Stimulated activated CD8-positive, alpha-beta memory T cell treated with anti-CD3 and anti-CD28 coated beads, Interleukin-15, amount 100 ng/mL, for 1 hour (primary cell): ENCODE results near the gene PAX5.

Experiments used
- DNase-seq: peaks from one replicate; pipeline ENCODE4 v3.0.0-alpha.2; 2020; ENCODE audit warnings: low read depth

PAX5 gene

DNA sequence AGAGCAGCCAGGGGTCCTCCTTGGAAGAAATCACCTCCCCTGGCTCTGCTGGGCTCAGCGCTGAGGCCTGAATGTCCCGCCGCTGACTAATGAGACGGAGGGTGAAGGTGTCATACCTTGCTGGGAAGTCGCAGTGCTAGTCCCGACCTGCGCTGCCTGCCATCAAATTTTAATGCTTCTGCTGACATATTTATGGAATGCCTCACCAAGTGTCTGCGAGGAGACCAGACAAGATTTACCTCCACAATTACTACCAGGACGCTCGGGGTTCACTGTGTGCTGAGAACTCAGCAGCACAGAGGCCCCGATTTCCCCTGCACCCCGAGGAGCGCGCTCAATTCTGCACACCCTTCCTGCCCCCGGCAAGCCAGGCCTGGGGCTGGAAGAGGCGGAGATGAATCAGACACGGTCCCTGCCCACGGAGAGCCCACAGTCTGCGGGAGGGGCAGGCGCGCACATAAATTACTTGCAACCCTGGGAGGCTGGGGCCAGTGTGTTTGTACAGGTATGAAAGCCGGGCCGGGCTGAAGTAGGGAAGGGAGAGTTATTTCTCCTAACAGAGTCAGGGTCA, 175.2 kb downstream of the PAX5 start:
- DNase-seq = no peak

DNA sequence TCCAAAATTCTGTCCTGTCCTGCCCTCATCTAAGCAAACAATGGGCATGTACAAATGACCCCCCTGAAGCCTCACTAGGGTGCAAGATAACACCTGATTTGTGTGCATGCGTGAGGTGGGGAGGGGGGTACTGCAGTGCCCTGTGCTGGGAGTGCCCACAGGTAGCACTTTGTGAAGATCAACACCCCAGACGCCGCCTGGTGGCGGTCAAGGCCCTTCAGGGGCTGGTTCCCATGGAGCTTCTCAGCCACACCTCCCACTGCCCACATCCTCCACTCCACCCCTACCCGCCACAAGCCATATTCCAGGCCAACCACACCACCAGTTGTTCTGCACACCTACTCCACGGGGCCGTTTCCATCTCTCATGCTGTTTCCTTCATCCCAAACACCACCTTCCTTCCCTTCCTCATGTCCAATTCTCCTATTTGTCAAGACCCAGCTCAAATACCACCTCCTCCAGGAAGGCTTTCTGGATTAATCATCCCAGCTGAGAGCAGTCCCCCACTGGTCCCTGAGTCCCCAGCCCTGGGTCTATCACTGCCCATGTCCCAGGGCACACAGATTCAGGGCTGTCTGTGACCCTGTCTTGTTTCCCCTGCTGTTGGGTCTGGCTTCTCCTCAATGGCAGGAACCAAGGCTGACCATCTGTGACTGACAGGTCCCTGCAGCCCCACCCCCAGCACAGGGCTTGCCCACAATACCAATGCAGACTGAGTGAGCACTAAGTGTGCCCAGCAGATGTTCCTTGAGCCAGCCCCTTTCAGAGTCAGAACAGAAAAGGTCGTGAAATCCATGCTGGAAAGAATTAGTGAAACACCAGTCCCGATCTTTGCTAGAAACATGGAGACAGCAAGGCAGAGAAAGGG, 178.4 kb downstream of the PAX5 start:
- DNase-seq = no peak

DNA sequence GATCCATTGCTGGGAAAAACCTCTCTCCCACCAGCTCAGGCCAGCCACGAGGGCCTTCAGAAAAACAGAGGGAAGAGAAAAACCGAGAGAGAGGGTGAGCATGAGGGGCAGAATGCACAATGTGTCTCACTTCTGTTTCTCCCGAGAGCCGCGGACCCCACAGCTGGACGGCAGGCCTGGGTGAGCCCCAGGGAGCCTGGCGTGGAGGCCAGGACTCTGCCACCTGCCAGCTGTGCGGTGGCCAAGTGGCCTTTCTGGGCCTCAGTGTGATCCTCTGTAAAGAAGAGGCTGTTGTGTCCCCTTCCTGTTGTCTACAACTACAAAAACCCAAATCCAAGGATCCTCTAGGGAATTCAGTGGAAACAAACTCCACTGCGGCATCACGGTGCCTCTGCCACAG, 179.3 kb downstream of the PAX5 start:
- no peak for DNase-seq

DNA sequence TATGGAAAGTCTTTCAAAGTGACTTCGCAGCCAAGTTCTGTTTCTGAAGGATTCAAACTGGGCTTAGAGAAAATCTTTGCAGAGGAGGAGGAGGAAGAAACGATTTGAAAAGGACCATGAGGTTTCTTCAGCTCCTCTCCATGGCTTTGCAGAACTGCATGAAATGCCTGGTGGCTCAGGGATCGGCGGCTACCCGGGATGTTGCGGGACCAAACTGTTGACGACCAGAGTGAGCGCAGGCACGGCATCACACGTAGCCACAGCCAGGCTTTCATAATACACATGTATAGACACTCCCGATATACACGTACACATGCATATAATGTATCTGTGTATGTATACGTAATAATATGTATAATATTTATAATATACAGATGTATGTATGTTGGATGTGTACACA, 180.0 kb downstream of the PAX5 start:
- no peak for DNase-seq

DNA sequence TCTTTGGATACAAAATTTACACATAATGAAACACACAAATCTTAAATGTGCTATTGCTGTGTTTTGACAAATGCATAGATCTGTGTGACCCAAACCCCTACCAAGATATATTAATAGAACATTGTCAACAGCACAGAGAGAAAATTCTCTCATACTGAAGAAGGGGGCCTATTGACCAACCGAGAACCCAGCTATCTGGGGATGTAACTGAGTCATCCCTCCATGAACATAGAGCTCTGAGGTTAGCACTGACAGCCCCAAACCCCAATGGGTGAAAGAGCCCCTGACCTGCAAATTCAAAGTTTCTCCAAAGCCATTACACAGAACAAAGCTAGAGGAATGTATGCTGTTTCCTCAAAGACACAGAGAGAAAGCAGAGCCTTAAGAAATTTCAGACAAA, 180.8 kb downstream of the PAX5 start:
- no peak for DNase-seq

DNA sequence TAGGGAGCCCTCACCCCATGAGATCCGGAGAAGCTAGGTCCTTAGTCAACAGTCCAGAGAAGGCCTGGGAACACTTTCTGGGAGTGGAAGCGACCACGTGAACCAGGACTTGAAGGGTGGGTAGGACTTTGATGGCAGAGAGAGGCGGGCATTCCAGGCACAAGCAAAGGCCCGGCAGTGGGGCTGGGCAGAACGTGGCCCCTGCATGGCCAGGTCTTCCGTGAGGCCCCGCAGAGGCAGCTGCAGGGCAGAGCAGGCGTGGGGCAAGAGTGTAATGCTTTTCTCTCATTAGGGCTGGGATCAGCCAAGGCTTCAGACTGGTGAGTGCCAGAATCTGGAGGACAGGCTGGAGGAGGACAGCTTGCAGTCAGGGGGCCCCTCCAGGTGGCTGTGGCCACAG, 184.1 kb downstream of the PAX5 start:
- DNase-seq = no peak

DNA sequence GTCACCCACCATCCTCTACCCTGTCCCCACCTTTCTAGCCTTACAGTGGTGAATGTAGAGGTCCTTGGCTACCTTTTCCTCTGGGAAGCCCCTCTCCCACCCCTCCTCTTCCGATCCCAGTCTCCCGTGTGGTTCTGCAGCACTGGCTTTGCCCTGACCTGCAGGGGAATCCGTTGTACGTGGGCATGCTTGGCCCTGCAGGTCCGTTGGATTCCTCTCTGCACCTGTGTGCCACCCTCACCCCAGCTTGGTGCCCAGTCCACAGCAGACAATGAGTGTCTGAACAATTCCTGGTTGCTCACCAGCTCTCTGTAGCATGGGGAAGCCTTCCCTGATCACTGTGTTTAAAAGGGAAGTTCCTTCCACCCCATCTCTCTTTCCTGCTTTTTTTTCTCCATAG, 185.1 kb downstream of the PAX5 start:
- DNase-seq = no peak

DNA sequence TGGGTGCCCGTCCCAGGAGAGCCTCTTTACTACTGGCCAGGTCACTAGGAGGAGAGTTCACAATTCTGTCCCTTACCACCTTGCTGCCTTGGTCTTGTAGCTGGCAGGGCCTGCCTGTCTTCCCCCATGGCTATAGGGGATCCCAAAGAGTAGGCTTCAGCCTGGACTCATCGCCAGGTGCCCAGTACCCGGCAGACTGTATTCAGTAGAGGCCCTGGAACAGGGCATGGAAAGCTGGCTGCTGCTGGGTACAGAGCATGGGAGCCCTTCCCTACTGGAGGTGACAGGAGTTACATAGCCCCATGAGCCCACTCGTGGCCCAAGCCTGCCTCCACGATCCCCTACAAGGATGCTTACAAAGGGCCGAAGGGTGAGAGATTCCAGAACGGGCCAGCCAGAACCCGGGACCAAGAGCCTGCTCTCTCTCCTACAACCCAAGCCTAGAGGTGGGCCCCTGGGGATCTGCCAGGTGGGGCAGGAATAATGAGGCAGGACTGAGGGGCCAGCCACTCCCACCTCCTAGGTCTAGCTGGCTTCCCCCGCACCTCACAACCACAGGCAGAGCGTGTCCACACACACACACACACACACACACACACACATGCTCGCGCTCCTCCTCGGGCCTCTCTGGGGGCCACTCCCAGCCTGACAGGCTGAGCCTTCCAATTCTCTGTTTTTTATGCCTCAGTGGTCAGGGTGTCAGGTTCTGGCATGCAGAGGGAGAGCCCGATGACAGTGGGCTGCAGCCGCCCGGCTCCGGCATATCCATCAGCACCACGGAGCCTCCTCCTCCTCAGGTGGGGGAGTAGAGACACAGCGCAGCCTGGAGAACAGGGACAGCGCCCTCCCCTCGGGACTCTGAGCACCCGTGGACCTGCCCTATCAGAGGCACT, 186.0 kb downstream of the PAX5 start:
- no peak for DNase-seq

DNA sequence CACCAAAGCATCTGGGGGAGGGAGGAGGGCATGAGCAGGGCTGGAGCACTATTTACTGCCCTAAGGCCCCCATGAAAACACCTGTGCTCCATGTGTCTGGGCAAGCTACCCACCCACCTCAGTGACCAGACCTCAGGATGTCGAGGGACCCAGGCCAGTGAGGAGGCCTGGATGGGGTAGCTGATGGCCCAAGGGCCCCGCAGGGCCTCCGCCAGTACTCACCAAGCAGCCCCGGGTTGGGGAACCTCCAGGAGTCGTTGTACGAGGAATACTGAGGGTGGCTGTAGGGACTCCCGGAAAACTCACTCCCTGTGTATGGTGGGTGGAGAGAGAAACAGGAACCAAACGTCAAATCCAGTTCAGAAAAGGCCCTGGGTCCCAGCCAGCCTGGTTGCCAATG, 187.4 kb downstream of the PAX5 start:
- DNase-seq = no peak

DNA sequence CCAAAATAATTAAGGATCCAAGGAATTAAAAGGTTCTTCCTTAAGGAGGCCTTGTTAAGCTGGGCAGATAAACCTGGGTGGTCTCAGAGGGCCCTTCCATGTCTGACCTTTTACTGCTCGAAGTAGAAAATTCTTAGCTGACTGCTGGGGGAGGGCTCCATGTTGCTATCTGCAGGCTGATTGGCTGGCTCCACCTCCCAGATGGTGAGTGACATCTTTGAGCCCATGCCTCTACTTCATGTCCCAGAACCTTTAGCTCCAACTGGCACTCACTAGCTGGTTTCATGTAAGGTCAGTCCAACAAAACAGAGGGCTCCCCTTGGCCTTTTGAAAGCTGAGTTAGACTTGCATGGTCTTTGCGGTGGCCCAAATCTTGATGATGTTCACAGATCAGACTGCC, 188.2 kb downstream of the PAX5 start:
- DNase-seq = no peak

DNA sequence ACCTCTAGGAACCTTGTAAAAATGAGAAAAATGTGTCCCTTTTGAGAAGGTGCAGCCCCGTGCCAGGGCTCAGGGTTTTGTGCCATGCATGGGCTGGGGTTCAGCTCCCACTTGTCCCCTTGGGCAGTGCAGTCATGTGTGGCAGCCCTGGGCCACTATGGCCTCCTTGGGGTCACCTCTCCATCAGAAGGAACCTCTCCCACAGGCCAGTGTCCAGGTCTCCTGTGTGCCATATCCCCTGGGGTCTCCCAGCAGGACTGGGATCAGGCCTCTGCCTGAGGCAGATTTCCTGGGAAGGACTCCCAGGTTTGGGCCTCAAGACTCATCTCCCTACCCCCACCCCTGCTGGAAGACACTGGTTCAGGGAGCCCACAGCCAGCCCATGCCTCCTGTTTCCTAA, 189.1 kb downstream of the PAX5 start:
- DNase-seq = no peak

DNA sequence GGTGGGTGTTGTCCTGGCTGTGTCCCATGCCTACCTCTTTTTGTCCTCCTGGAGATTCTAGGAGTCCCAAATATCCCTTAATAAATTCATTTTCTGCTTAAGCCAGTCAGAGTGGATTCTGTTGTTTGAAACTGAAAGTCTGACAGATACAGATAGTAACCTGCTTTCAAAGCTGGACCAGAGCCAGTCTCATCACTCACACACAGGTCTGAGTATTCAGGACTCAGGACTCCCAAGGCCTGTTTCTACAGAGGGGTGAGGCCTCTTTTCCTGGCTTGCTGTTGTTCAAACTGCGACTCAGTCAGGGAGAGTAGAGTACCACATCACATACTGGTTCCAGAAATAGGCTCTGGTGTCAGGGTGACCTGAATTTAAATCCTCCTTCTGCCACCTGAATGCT, 190.1 kb downstream of the PAX5 start:
- DNase-seq = no peak

DNA sequence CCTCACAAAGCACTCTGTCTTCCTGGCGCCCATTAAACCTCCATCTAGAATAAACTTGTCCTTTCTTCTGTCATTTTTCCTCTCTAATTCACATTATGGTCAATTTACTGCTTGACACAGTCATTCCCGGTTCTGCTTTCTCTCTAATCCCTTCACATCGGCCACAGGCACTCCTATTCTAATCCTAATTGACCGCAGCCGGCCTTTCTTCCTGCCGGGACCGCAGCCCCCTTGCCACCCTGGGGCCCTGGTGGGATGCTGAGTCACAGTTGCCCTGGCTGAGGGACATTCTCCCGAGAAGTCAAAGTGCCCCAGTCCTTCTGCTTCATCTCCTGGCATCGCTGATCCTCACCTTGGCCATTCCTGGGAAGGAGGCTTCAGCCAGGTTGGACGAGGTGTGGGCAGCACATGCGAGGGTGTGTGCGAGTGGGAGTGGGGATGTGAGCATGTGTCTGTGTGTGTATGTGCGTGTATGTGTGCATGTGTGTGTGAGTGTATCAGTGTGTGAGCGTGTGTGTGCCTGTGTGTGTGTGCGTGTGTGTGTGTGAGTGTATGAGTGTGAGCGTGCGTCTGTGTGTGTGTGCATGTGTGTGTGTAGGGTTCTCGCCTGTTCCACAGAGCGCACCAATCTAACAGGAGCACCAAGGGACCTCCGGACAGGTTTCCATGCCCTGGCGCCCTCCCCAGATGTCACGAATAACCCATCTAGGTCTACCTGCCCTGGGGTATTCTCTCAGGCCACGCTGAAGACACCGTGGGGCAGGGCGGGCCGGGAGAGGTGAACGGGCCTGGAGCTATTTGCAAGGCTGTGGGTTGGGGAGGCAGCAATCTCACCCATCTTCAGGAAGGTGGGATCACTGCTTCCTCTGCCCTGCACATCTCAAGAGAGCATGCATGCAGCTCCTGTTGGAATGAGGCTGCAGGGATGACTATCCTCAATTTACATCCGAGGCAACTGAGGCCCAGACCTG, 191.2 kb downstream of the PAX5 start:
- no peak for DNase-seq

DNA sequence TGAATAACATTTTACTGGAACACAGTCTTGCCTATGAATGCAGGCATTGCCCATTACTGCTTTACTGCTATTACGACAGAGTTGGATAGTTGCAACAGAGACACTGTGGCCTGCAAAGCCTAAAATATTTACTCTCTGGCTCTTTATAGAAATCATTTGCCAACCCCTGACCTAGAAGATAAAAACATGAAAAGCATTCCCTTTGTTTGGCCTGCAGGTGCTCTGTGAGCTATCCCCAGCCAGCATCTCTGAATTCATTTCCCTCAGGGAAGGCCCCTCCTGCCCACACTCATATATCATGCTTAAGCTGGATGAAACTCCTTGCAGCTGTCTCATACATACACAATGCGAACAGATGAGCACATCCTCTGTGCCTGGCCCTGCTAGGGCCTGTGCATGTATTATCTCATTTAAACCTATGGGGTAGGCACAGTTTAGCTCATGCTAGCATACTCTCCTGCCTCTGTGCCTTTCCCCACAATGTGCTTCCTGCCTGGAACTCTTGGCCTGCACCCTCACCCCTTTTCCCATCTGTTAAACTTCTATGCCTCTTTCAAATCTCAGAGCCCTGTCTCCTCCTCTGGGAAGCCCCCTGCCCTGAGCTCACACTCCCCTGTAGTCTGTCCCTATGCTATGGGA, 193.1 kb downstream of the PAX5 start:
- DNase-seq = no peak

DNA sequence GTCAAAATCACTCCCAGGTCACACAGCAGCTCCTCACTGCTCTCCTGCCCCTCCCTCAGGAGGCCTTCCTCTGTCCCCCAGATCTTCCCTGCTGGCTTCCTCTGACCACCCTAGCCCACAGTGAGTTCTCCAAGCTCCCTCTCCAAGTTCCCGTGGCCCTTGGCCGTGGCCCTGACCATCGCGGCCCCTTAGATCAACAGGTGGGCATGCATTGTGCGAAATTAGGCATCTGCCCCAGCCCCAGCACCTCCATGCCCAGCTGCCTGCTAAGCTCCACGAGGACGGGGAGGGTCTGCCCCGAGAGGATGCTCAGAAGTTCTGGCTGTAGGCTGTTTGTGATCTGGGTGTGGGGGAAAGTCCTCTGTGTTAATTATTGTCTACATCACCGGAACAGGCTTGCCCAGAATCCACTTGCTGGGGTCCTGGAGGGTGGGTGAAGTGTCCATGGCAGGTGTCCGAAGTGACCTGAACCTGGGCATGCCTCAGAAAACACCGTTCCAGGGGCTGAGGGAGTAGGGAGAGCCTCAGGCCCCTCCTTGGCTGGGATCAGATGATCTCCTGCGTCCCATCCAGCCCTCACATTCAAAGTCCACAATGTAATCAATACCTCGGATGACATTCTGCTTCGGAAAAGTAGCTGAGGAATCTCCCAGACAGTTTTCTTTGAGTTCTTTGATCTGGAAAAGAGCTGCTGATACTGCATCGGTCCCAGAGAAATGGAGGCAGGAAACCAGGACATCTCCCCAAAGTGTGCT, 194.8 kb downstream of the PAX5 start:
- DNase-seq = no peak

DNA sequence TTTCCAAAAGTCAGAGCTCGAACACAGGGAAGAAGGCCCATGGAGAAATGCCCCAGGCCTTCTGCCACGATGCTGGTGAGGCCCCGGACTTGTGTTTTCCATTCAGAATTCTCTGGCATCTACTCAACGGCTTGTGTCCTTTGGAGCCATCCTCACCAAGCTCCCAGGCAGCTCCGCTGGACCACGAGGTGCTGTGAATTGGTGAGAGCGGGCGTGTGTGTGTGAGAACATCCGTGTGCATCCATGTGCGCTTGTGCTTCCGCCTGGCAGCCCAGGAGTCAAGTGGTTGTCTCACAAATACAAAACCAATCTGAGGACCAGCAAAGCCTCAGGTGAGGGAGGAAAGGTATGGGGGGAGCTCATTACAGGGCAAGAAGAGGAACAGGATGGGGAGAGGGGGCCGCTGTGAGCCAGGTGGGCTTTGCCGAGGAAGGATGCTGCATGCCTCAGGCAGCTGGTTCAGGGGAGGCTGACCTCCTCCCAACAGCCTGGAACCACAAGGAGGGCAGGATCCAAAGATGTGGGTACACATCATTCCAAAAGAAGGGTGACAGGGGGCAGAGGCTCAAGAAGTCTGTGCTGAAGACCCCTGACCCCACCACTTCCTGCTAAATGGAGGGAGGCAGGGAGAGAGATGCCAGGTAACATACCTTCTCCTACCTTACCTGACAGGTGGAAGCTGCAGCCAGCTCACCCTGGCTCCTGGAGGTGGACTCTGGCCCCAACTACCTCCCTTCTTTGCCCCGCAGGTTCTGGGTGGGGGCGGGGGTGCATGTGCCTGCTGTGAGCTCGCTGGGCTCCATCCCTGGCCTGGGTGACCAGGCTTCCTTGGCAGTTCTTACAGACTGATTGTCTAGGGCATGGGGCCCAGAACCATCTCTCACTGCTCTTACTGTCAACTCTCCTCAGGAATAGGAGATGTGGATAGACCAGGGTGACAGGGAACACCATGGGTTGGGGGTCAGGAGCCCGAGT, 196.3 kb downstream of the PAX5 start:
- no peak for DNase-seq

DNA sequence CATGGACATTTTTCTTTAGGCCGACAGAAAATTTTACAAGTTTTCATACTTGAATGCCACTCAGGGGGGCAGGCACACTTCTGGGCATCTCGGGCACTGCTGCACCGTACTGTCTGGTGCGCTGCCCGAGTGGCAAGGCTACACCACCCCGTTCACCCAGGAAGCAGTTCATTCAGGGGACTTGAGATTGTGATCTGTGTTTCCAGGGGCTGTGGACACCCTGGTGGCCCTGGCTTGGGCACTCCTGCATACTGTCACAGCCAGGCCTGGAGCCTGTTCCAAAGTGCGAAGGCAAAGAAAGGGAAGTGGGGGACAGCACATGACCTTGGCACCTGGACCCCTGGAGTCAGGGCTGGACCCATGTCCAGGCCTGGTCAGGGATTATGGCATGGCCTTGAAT, 197.6 kb downstream of the PAX5 start:
- no peak for DNase-seq

DNA sequence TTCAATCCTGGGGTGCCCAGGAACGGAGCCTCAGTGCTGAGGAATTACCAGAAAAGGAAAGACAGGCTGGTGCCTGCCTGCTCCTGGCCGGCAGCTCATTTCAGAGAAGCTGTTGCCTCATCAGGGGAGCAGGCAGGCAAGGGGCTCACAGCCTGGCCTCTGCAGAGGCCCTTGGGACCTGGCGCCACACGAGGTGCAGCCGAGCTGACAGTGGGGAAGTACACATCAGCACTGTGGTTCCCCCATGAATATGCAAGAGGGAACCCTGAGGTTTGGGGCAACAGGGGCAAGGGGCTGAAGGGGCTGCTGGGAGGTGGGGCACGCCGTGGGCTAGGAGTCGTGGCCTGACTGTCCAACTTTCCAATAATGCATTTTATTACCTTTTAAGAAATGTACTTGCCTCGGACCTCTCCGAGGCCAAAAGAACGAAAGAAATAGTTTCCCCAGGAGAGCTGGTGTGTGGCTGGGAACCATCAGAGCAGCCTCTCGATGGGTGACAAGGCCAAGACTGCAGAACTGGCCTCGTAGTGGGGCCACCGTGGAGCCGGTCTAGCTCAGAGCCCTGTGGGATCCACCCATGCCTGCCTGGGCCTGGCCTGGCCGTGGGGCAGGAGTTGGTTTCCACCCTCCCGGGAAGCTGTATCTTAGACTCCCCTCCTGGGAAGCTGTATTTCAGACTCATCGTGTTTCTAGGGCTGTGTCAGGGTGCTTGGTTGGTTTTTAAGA, 198.6 kb downstream of the PAX5 start:
- no peak for DNase-seq

DNA sequence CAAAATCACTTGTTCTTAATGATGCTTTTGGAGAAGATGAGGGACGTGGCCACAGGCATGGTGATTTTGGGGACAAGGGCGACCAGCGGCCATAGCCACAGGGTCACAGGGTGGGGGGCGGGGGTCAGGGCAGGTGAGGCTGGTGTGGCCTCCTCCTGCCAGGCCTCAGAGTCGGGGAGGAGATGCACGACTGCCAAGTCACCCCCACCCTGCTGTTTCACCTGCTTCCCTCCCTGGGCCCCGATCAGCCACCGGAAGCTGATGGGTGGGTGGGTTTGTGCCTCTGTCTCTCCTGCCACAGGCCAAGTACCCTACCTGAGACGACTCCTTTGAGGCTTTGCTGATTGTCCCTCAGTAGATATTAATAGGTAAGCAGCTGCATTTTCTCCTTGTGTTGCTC, 199.3 kb downstream of the PAX5 start:
- no peak for DNase-seq
